HCT116 (cell line): ENCODE results near the gene UNC45A. TPM values are rescaled to one million over a fixed set of nuclear protein-coding genes. Genes with fewer than 3 reads are reported as not detected.

ENCODE experiments used
- CEBPB ChIP-seq: IDR thresholded peaks from 2 replicates; pipeline ENCODE4 v1.6.1; 2012; ENCODE audit warnings: low read depth
- EGR1 ChIP-seq: IDR thresholded peaks from 2 replicates; pipeline ENCODE4 v1.6.1; 2012; ENCODE audit warnings: low read depth
- ELF1 ChIP-seq: IDR thresholded peaks from 2 replicates; pipeline ENCODE4 v1.6.1; 2012; ENCODE audit warnings: low read depth, borderline replicate concordance
- EZH2 ChIP-seq: fragments of 200-600 bp; sonication (generic); IDR thresholded peaks from 2 replicates; pipeline ENCODE4 v1.6.1; 2017; ENCODE audit warnings: antibody characterized with exemption, mixed run types
- EZH2phosphoT487 ChIP-seq: fragments of 200-600 bp; IDR thresholded peaks from 2 replicates; pipeline ENCODE4 v1.6.1; 2018; ENCODE audit warnings: antibody characterized with exemption, borderline replicate concordance
- FOSL1 ChIP-seq: IDR thresholded peaks from 2 replicates; pipeline ENCODE4 v1.6.1; 2012; ENCODE audit warnings: low read depth
- JUND ChIP-seq: IDR thresholded peaks from 2 replicates; pipeline ENCODE4 v1.6.1; 2012
- POLR2AphosphoS5 ChIP-seq: IDR thresholded peaks from 2 replicates; pipeline ENCODE4 v1.6.1; 2011; ENCODE audit warnings: mild to moderate bottlenecking, low read depth, low read length, moderate library complexity
- RAD21 ChIP-seq: IDR thresholded peaks from 2 replicates; pipeline ENCODE4 v1.6.1; 2012; ENCODE audit warnings: low read depth, mild to moderate bottlenecking
- SIN3A ChIP-seq: IDR thresholded peaks from 2 replicates; pipeline ENCODE4 v1.6.1; 2012; ENCODE audit warnings: low read depth
- SP1 ChIP-seq: IDR thresholded peaks from 2 replicates; pipeline ENCODE4 v1.6.1; 2012; ENCODE audit warnings: low read depth
- SRF ChIP-seq: IDR thresholded peaks from 2 replicates; pipeline ENCODE4 v1.6.1; 2012; ENCODE audit warnings: low read depth
- YY1 ChIP-seq: IDR thresholded peaks from 2 replicates; pipeline ENCODE4 v1.6.1; 2011; ENCODE audit warnings: low read length, low read depth, moderate library complexity, mild to moderate bottlenecking; ENCODE audit not compliant: insufficient replicate concordance; ENCODE audit errors: extremely low read depth
- ZFX ChIP-seq: fragments of 450-650 bp; IDR thresholded peaks from 2 replicates; pipeline ENCODE4 v1.6.1; 2017
- ZNF274 ChIP-seq: fragments of 200-500 bp; sonication (Bioruptor generic); IDR thresholded peaks from 2 replicates; pipeline ENCODE4 v1.6.1; 2014; ENCODE audit warnings: mild to moderate bottlenecking, low read depth, low read length, inconsistent platforms
- total RNA-seq: library from RNA; stranded (reverse); gene quantifications from one replicate; pipeline ENCODE4 v1.2.1, GENCODE V29; 2021; ENCODE audit not compliant: unreplicated experiment
- TF ChIP-seq, protein P1 (sequence below): IDR thresholded peaks from 2 replicates; pipeline ENCODE4 v1.6.1; 2012
- TF ChIP-seq, protein P2 (sequence below): IDR thresholded peaks from 2 replicates; pipeline ENCODE4 v1.6.1; 2012
- TF ChIP-seq, protein P3 (sequence below): IDR thresholded peaks from 2 replicates; pipeline ENCODE4 v1.6.1; 2011; ENCODE audit warnings: mild to moderate bottlenecking, low read length, moderate library complexity; ENCODE audit not compliant: insufficient replicate concordance; ENCODE audit errors: extremely low read depth

The UNC45A gene
- total RNA-seq, 1 experiment from 2014 or later = 95.4 TPM

DNA sequence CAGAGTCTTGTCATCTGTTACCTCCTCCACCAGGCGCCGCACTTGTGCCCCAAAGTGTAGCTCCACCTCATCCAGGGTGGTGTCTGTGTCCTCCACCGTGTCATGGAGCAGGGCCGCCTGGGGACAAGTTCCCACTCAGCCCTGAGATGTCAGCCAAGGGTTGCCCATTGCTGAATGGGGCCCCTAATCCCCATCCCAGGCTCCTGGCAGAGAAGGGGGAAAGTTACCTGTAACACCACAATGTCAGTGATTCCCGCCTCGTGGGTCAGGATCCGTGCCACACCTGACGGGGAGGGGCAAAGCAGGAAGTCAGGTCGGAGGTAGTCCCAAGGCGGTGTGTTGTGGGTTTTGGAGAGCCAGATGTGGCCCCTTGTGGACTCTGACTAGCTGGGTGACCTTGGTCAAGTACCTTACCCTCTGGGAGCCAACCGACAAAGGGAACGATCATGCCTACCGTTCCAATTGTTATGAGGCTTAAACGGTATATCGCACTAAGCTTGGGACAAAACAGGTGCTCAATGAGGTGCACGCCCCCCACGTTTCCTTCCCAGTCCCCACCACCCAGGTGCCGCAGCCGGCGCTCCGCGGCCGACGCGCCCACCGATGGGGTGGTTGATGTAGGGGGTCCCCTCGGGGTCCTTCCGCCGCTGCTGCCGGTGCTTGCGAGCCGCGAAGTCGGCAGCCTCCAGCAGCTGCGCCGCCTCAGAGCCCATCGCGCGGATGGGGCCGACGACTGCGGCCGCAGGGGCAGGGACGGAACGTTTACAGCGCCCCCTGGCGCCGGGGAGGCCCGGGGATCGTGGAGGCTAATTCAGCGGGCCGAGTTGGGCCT lies 3.0 kb upstream of the UNC45A start, which contains the start of gene HDDC3 (continued):
- TF ChIP-seq ZNF274 (no peak), YY1 (peak; percentile 73), EZH2 (no peak), ELF1 (no peak), CEBPB (no peak), EGR1 (no peak), SIN3A (no peak), RAD21 (no peak), FOSL1 (no peak), SP1 (no peak), JUND (no peak), SRF (no peak), EZH2phosphoT487 (no peak), ZFX (peak; percentile 71; the same call in 1 of the 2 replicates), POLR2AphosphoS5 (peak; percentile 86)
- TF ChIP-seq, protein P1, sequence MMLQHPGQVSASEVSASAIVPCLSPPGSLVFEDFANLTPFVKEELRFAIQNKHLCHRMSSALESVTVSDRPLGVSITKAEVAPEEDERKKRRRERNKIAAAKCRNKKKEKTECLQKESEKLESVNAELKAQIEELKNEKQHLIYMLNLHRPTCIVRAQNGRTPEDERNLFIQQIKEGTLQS = no peak
- TF ChIP-seq, protein P2, sequence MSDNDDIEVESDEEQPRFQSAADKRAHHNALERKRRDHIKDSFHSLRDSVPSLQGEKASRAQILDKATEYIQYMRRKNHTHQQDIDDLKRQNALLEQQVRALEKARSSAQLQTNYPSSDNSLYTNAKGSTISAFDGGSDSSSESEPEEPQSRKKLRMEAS = no peak
- TF ChIP-seq, protein P3, sequence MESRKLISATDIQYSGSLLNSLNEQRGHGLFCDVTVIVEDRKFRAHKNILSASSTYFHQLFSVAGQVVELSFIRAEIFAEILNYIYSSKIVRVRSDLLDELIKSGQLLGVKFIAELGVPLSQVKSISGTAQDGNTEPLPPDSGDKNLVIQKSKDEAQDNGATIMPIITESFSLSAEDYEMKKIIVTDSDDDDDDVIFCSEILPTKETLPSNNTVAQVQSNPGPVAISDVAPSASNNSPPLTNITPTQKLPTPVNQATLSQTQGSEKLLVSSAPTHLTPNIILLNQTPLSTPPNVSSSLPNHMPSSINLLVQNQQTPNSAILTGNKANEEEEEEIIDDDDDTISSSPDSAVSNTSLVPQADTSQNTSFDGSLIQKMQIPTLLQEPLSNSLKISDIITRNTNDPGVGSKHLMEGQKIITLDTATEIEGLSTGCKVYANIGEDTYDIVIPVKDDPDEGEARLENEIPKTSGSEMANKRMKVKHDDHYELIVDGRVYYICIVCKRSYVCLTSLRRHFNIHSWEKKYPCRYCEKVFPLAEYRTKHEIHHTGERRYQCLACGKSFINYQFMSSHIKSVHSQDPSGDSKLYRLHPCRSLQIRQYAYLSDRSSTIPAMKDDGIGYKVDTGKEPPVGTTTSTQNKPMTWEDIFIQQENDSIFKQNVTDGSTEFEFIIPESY = no peak
